HG03025 (cell line): ENCODE data around the gene TMEM217.
"Not testable (repeated sequence)": the region's sequence is repeated elsewhere in the genome, so short reads cannot be mapped to it uniquely, and the experiment has no call there.

Experiments
- ATAC-seq: cut with Tn5 transposase; IDR thresholded peaks from one replicate; pipeline ENCODE4 v1.9.1; 2021; ENCODE audit warnings: mild to moderate bottlenecking, moderate library complexity; ENCODE audit not compliant: unreplicated experiment, low FRiP score

The TMEM217 gene

GRCh38 chr6:37257634-37258404 lies at the start of gene TMEM217, which contains the start of gene TBC1D22B:
TSS of gene TMEM217 (minus strand) at chr6:37258144. CDS start at chr6:37219030, 39,114 bp downstream.
TSS of gene TBC1D22B (plus strand) at chr6:37257772. CDS start at chr6:37257918, 146 bp downstream.
- ATAC-seq: peak; percentile 95

GRCh38 chr6:37307484-37307883 lies 49.5 kb upstream of the TMEM217 start:
- ATAC-seq: not testable (repeated sequence)

GRCh38 chr6:37306624-37307222 lies 48.8 kb upstream of the TMEM217 start:
- ATAC-seq: no peak

- no peak for ATAC-seq
These were observed 48.0 kb upstream of the TMEM217 start for GRCh38 chr6:37305841-37306425.

- no peak for ATAC-seq
These were observed 46.8 kb upstream of the TMEM217 start for GRCh38 chr6:37304766-37305165.

- no peak for ATAC-seq
These were observed 46.1 kb upstream of the TMEM217 start for GRCh38 chr6:37303891-37304503.

- ATAC-seq: no peak
These were observed 45.2 kb upstream of the TMEM217 start for GRCh38 chr6:37303091-37303660.

GRCh38 chr6:37302086-37302686 lies 44.2 kb upstream of the TMEM217 start:
- ATAC-seq: no peak

GRCh38 chr6:37299990-37300389 lies 42.0 kb upstream of the TMEM217 start:
- no peak for ATAC-seq

GRCh38 chr6:37298958-37299357 lies 41.0 kb upstream of the TMEM217 start:
- ATAC-seq: no peak

- not testable (repeated sequence) for ATAC-seq
These were observed 39.7 kb upstream of the TMEM217 start for GRCh38 chr6:37297637-37298036.

GRCh38 chr6:37293426-37293825 lies 35.5 kb upstream of the TMEM217 start:
- ATAC-seq: no peak

GRCh38 chr6:37289931-37290330 lies 32.0 kb upstream of the TMEM217 start:
- ATAC-seq: no peak

- ATAC-seq: no peak
These were observed 30.3 kb upstream of the TMEM217 start for GRCh38 chr6:37288247-37288646.

- no peak for ATAC-seq
These were observed 29.7 kb upstream of the TMEM217 start for GRCh38 chr6:37287519-37288157.

GRCh38 chr6:37285861-37286311 lies 27.9 kb upstream of the TMEM217 start:
- ATAC-seq: no peak

GRCh38 chr6:37284781-37285180 lies 26.8 kb upstream of the TMEM217 start:
- no peak for ATAC-seq

- ATAC-seq: no peak
These were observed 25.8 kb upstream of the TMEM217 start for GRCh38 chr6:37283671-37284151.

- no peak for ATAC-seq
These were observed 25.3 kb upstream of the TMEM217 start for GRCh38 chr6:37283268-37283667.

GRCh38 chr6:37282371-37282770 lies 24.4 kb upstream of the TMEM217 start:
- ATAC-seq: no peak
